ENCODE data around the gene TMEM273. TPM values are rescaled to one million over a fixed set of nuclear protein-coding genes. Genes with fewer than 3 reads are reported as not detected.

Gene TMEM273
- total RNA-seq, 2 donors from 2014 or later = 9.6 to 14.8 TPM

GRCh38 chr10:49207936-49208487, 19.8 kb upstream of the TMEM273 start:
- ATAC-seq (ENCODE audit: insufficient number of reproducible peaks, low FRiP score, low read depth) (no peak), DNase-seq (ENCODE audit: low spot score) (no peak)
- H3K27ac ChIP-seq = no peak overlapping the region
- no peaks in the 10 kb centered on the region for H3K9me3 ChIP-seq
- H3K36me3 ChIP-seq = no peaks in the 10 kb centered on the region
- no peak for TF ChIP-seq CTCF (IDR thresholded peaks at IDR 0.05)
- H3K4me3 ChIP-seq = no peak overlapping the region
- H3K27me3 ChIP-seq (replicated peaks; ENCODE audit: insufficient read depth) = no peaks in the 10 kb centered on the region
- no peaks in the 10 kb centered on the region for H3K4me1 ChIP-seq (ENCODE audit: control insufficient read depth in 1 of 2, low read depth in 2 of 2)

- ATAC-seq (ENCODE audit: insufficient number of reproducible peaks, low FRiP score, low read depth) (no peak), DNase-seq (ENCODE audit: low spot score) (no peak)
- Histone ChIP-seq H3K36me3 (no peaks in the 10 kb centered on the region), H3K27ac (no peak overlapping the region), H3K4me1 (ENCODE audit: control insufficient read depth in 1 of 2, low read depth in 2 of 2) (no peaks in the 10 kb centered on the region), H3K27me3 (replicated peaks; ENCODE audit: insufficient read depth) (no peaks in the 10 kb centered on the region), H3K9me3 (no peaks in the 10 kb centered on the region), H3K4me3 (no peak overlapping the region)
- TF ChIP-seq CTCF (IDR thresholded peaks at IDR 0.05) = no peak
Measured at GRCh38 chr10:49207113-49207512, 18.9 kb upstream of the TMEM273 start.

GRCh38 chr10:49205206-49205605, 17.0 kb upstream of the TMEM273 start:
- DNase-seq (ENCODE audit: low spot score) (no peak), ATAC-seq (ENCODE audit: insufficient number of reproducible peaks, low FRiP score, low read depth) (no peak)
- H3K9me3 ChIP-seq = no peaks in the 10 kb centered on the region
- no peaks in the 10 kb centered on the region for H3K4me1 ChIP-seq (ENCODE audit: control insufficient read depth in 1 of 2, low read depth in 2 of 2)
- no peaks in the 10 kb centered on the region for H3K27me3 ChIP-seq (replicated peaks; ENCODE audit: insufficient read depth)
- no peaks in the 10 kb centered on the region for H3K36me3 ChIP-seq
- no peak overlapping the region for H3K27ac ChIP-seq
- no peak overlapping the region for H3K4me3 ChIP-seq
- TF ChIP-seq CTCF (IDR thresholded peaks at IDR 0.05) = no peak

- TF ChIP-seq CTCF (IDR thresholded peaks at IDR 0.05) = no peak
- Histone ChIP-seq H3K4me3 (no peak overlapping the region), H3K36me3 (no peaks in the 10 kb centered on the region), H3K4me1 (ENCODE audit: control insufficient read depth in 1 of 2, low read depth in 2 of 2) (no peaks in the 10 kb centered on the region), H3K27me3 (replicated peaks; ENCODE audit: insufficient read depth) (no peaks in the 10 kb centered on the region), H3K27ac (no peak overlapping the region), H3K9me3 (no peaks in the 10 kb centered on the region)
- no peak for DNase-seq (ENCODE audit: low spot score)
- no peak for ATAC-seq (ENCODE audit: insufficient number of reproducible peaks, low FRiP score, low read depth)
Measured at GRCh38 chr10:49204119-49204518, 15.9 kb upstream of the TMEM273 start.

GRCh38 chr10:49202266-49202665, 14.1 kb upstream of the TMEM273 start:
- H3K9me3 ChIP-seq = no peaks in the 10 kb centered on the region
- H3K4me1 ChIP-seq (ENCODE audit: control insufficient read depth in 1 of 2, low read depth in 2 of 2) = no peaks in the 10 kb centered on the region
- ATAC-seq (ENCODE audit: insufficient number of reproducible peaks, low FRiP score, low read depth) = no peak
- no peak overlapping the region for H3K27ac ChIP-seq
- DNase-seq (ENCODE audit: low spot score) = no peak
- H3K36me3 ChIP-seq = no peaks in the 10 kb centered on the region
- no peak for TF ChIP-seq CTCF (IDR thresholded peaks at IDR 0.05)
- no peak overlapping the region for H3K4me3 ChIP-seq
- no peaks in the 10 kb centered on the region for H3K27me3 ChIP-seq (replicated peaks; ENCODE audit: insufficient read depth)

Measured in thoracic aorta (tissue), 2 donors.